Measurements from ENCODE around the gene REC8. TPM values are rescaled to one million over a fixed set of nuclear protein-coding genes. Genes with fewer than 3 reads are reported as not detected.

Gene REC8
- total RNA-seq, 1 experiment from 2014 or later, result 58.0 TPM

GRCh38 chr14:24122416-24122815, 49.5 kb upstream of the REC8 start:
- Histone ChIP-seq H3K9ac (ENCODE audit: extremely low read depth, insufficient read length, low read length) (no peak overlapping the region), H2BK15ac (ENCODE audit: low read depth, low read length) (no peak overlapping the region), H3K23ac (ENCODE audit: insufficient read length, low read depth, low read length) (no peak overlapping the region), H3K4me2 (ENCODE audit: insufficient read depth, insufficient read length, low read length) (no peak overlapping the region), H2BK20ac (ENCODE audit: low read depth, low read length, poor library complexity, severe bottlenecking) (no peak overlapping the region), H2BK120ac (ENCODE audit: low read depth, low read length, poor library complexity, severe bottlenecking) (no peak overlapping the region), H2BK12ac (ENCODE audit: insufficient read length, low read depth, low read length) (no peak overlapping the region), H3K4me1 (ENCODE audit: insufficient read depth, low read length) (no peaks in the 10 kb centered on the region), H3K79me2 (ENCODE audit: insufficient read depth, low read length) (no peaks in the 10 kb centered on the region), H3K4ac (ENCODE audit: low read depth, low read length) (no peak overlapping the region), H3K9me3 (ENCODE audit: control insufficient read depth, low read depth, low read length) (no peaks in the 10 kb centered on the region), H4K20me1 (ENCODE audit: control insufficient read depth, insufficient read depth, insufficient read length) (no peaks in the 10 kb centered on the region), H2AK5ac (ENCODE audit: insufficient read length, low read length) (no peak overlapping the region), H3K79me1 (ENCODE audit: insufficient read depth, low read depth, low read length, poor library complexity, severe bottlenecking) (no peaks in the 10 kb centered on the region), H4K8ac (replicated peaks; ENCODE audit: insufficient read length, low read depth, low read length) (no peak overlapping the region), H4K5ac (ENCODE audit: insufficient read length, low read depth, low read length) (no peak overlapping the region), H3K27ac (ENCODE audit: insufficient read length, low read depth, low read length) (no peak overlapping the region), H2AFZ (ENCODE audit: low read length) (no peak overlapping the region), H3T11ph (ENCODE audit: low read length) (no peak overlapping the region), H2BK5ac (ENCODE audit: insufficient read length, low read length) (no peak overlapping the region), H3K56ac (ENCODE audit: insufficient read length, low read depth, low read length) (no peak overlapping the region), H3K18ac (ENCODE audit: insufficient read length, low read depth, low read length) (no peak overlapping the region), H3K23me2 (ENCODE audit: insufficient read length, low read depth, low read length, poor library complexity, severe bottlenecking) (no peaks in the 10 kb centered on the region), H3K14ac (ENCODE audit: insufficient read depth, low read length) (no peak overlapping the region), H4K91ac (ENCODE audit: insufficient read length, low read depth, low read length) (no peak overlapping the region), H3K27me3 (ENCODE audit: insufficient read depth, low read length) (no peaks in the 10 kb centered on the region)
- no peak for DNase-seq
- no peak overlapping the region for H3K27ac Mint-ChIP-seq
- no peaks in the 10 kb centered on the region for H3K27me3 Mint-ChIP-seq (ENCODE audit: low read depth)
- H3K4me1 Mint-ChIP-seq, result no peaks in the 10 kb centered on the region
- WGBS (ENCODE audit: extremely low coverage, insufficient read length, low lambda C conversion rate), result no CpG with 5 or more reads among the region's 4 CpGs
- no peaks in the 10 kb centered on the region for H3K9me3 Mint-ChIP-seq
- no peak for TF ChIP-seq CTCF (conservative IDR thresholded peaks at IDR 0.05)
- H3K4me3 Mint-ChIP-seq, result no peak overlapping the region
- peaks cover 24 to 64% (median 56%) of the 10 kb centered on the region in 3 experiments; a peak in 6 of 7 replicates for H3K36me3 Mint-ChIP-seq (ENCODE audit: insufficient read depth in 1 of 3, low read depth in 3 of 3)
